GM23338 (cell line): Measurements from ENCODE around the gene IMMP1L. TPM values are rescaled to one million over a fixed set of nuclear protein-coding genes. Genes with fewer than 3 reads are reported as not detected.

Experiments
- ATAC-seq: fragments of 200-7000 bp; cut with Tn5 transposase; 3 replicates; pipeline ENCODE4 v1.9.1; 2020
- DNase-seq: peaks from one replicate; pipeline ENCODE4 v3.0.0-alpha.2; 2015; ENCODE audit warnings: low spot score
- H2AFZ ChIP-seq: fragments of 200-600 bp; sonication (generic); 2 replicates; pipeline ENCODE4 v1.8.0; 2016; ENCODE audit warnings: antibody characterized with exemption, mild to moderate bottlenecking, moderate library complexity
- H3F3A ChIP-seq: fragments of 200-600 bp; sonication (generic); replicated peaks from 2 replicates; pipeline ENCODE4 v1.8.0; 2017; ENCODE audit warnings: antibody characterized with exemption, mixed run types, low read depth
- H3K27ac ChIP-seq: fragments of 200-600 bp; sonication (generic); 2 replicates; pipeline ENCODE4 v1.6.1; 2016; ENCODE audit warnings: low read depth
- H3K27me3 ChIP-seq: fragments of 200-600 bp; sonication (generic); 2 replicates; pipeline ENCODE4 v1.8.0; 2016; ENCODE audit warnings: mild to moderate bottlenecking, mixed run types, moderate library complexity; ENCODE audit not compliant: insufficient read depth
- H3K36me3 ChIP-seq: fragments of 200-600 bp; sonication (generic); 2 replicates; pipeline ENCODE4 v1.8.0; 2016; ENCODE audit warnings: mild to moderate bottlenecking; ENCODE audit not compliant: insufficient read depth
- H3K4me1 ChIP-seq: fragments of 200-600 bp; sonication (generic); 2 replicates; pipeline ENCODE4 v1.8.0; 2016; ENCODE audit warnings: mild to moderate bottlenecking, moderate library complexity; ENCODE audit not compliant: insufficient read depth
- H3K4me2 ChIP-seq: fragments of 200-600 bp; sonication (generic); 2 replicates; pipeline ENCODE4 v1.7.1; 2017; ENCODE audit warnings: mixed run types
- H3K4me3 ChIP-seq: fragments of 200-600 bp; sonication (generic); 2 replicates; pipeline ENCODE4 v1.6.1; 2016; ENCODE audit warnings: mixed run types
- H3K79me2 ChIP-seq: fragments of 200-600 bp; sonication (generic); replicated peaks from 2 replicates; pipeline ENCODE4 v1.8.0; 2017; ENCODE audit warnings: mild to moderate bottlenecking; ENCODE audit not compliant: insufficient read depth
- H3K9me2 ChIP-seq: fragments of 200-600 bp; sonication (generic); 2 replicates; pipeline ENCODE4 v1.8.0; 2017; ENCODE audit not compliant: insufficient read depth
- H4K20me1 ChIP-seq: fragments of 200-600 bp; sonication (generic); replicated peaks from 2 replicates; pipeline ENCODE4 v1.8.0; 2017; ENCODE audit warnings: mild to moderate bottlenecking; ENCODE audit not compliant: insufficient read depth
- H3K27ac Mint-ChIP-seq: 2 replicates; pipeline ENCODE4 v1.8.0; 2020; ENCODE audit warnings: inconsistent platforms, mild to moderate bottlenecking, moderate library complexity, mixed read lengths
- H3K27me3 Mint-ChIP-seq: 3 replicates; pipeline ENCODE4 v1.8.0; 2022; ENCODE audit warnings: low read depth, mild to moderate bottlenecking, moderate library complexity, mixed read lengths, inconsistent platforms; ENCODE audit not compliant: insufficient read depth, poor library complexity
- H3K36me3 Mint-ChIP-seq: 3 replicates; pipeline ENCODE4 v1.8.0; 2021; ENCODE audit warnings: low read depth, mild to moderate bottlenecking, inconsistent platforms, moderate library complexity, mixed read lengths
- H3K4me1 Mint-ChIP-seq: 3 replicates; pipeline ENCODE4 v1.8.0; 2020; ENCODE audit warnings: mild to moderate bottlenecking, inconsistent platforms, mixed read lengths
- H3K4me3 Mint-ChIP-seq: 3 replicates; pipeline ENCODE4 v1.8.0; 2021; ENCODE audit warnings: moderate library complexity, mild to moderate bottlenecking, inconsistent platforms, mixed read lengths
- H3K9me3 Mint-ChIP-seq: 3 replicates; pipeline ENCODE4 v1.8.0; 2020; ENCODE audit warnings: moderate library complexity, mild to moderate bottlenecking, inconsistent platforms, mixed read lengths
- CREB1 ChIP-seq: fragments of 250-450 bp; sonication (Bioruptor Pico); IDR thresholded peaks from 2 replicates; pipeline ENCODE4 v1.5.0; 2020; ENCODE audit warnings: low read depth, mild to moderate bottlenecking, moderate library complexity
- ETS1 ChIP-seq: IDR thresholded peaks from 2 replicates; pipeline ENCODE4 v1.6.1; 2016; ENCODE audit warnings: antibody characterized with exemption
- NANOG ChIP-seq: IDR thresholded peaks from 2 replicates; pipeline ENCODE4 v1.6.1; 2016; ENCODE audit warnings: antibody characterized with exemption, borderline replicate concordance
- POLR2AphosphoS5 ChIP-seq: IDR thresholded peaks from 2 replicates; pipeline ENCODE4 v1.6.1; 2016; ENCODE audit warnings: antibody characterized with exemption, low read depth
- REST ChIP-seq: IDR thresholded peaks from one replicate; pipeline ENCODE4 v1.6.1; 2018; ENCODE audit warnings: antibody characterized with exemption; ENCODE audit not compliant: unreplicated experiment
- polyA plus RNA-seq: library from polyadenylated mRNA; unstranded; fragments of >200 nt; fragmentation: Nextera tagmentation; extraction: Ambion mirVana; gene quantifications from 2 replicates; pipeline ENCODE4 v1.2.1, GENCODE V29; 2016
- total RNA-seq: library from RNA; depleted of rRNA; stranded (reverse); fragments of >200 nt; shearing (Covaris generic); gene quantifications from 2 replicates; pipeline ENCODE4 v1.2.3, GENCODE V29; 2014
- TF ChIP-seq, protein P1 (sequence below), 2 experiments: fragments of 200-600 bp in 1 of 2; sonication (generic) in 1 of 2; conservative IDR thresholded peaks; 2 replicates each; pipeline versions ENCODE4 v1.5.1 to v1.6.1; 2016 to 2017; ENCODE audit warnings: antibody characterized with exemption in 2 of 2, low read depth in 2 of 2, mild to moderate bottlenecking in 2 of 2, moderate library complexity in 1 of 2
- TF ChIP-seq, protein P2 (sequence below): fragments of 250-450 bp; sonication (Bioruptor Pico); IDR thresholded peaks from 2 replicates; pipeline ENCODE4 v1.5.0; 2020; ENCODE audit warnings: mild to moderate bottlenecking, moderate library complexity

Gene IMMP1L
- total and polyA plus RNA-seq, 2 experiments from 2014 or later = 23.9 to 154 TPM

DNA sequence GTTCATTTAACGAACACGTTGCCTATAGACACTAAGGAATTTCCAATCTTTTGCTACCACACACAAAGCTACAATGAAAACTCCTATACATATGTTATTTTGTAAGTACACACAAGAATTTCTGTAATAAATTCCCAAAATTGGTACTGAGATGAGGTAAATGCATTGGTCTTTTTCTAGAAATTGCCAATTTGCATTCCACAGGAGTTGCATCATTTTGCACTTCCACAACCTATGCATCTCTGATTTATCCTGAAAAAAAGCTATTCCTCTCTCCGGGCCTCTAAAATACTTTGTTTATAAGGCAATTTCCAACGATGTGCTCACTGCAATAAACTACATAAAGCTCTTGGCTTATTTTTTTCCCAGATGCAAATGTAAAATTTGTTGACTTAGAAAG, 24.9 kb downstream of the IMMP1L start (continued):
- TF ChIP-seq REST (no peak), CREB1 (CRISPR knock-in tag) (no peak)

GRCh38 chr11:31480930-31481329, 28.5 kb downstream of the IMMP1L start:
- peaks cover 57% of the 10 kb centered on the region for H3K79me2 ChIP-seq
- no peak overlapping the region for H3K4me3 Mint-ChIP-seq
- DNase-seq = no peak
- H3K27me3 Mint-ChIP-seq = no peaks in the 10 kb centered on the region
- peaks cover 23% of the 10 kb centered on the region for H3K4me1 Mint-ChIP-seq
- no peaks in the 10 kb centered on the region for H3K36me3 Mint-ChIP-seq
- ATAC-seq = no peak
- no peak for TF ChIP-seq POLR2AphosphoS5
- no peak for TF ChIP-seq ETS1
- TF ChIP-seq, protein P1, sequence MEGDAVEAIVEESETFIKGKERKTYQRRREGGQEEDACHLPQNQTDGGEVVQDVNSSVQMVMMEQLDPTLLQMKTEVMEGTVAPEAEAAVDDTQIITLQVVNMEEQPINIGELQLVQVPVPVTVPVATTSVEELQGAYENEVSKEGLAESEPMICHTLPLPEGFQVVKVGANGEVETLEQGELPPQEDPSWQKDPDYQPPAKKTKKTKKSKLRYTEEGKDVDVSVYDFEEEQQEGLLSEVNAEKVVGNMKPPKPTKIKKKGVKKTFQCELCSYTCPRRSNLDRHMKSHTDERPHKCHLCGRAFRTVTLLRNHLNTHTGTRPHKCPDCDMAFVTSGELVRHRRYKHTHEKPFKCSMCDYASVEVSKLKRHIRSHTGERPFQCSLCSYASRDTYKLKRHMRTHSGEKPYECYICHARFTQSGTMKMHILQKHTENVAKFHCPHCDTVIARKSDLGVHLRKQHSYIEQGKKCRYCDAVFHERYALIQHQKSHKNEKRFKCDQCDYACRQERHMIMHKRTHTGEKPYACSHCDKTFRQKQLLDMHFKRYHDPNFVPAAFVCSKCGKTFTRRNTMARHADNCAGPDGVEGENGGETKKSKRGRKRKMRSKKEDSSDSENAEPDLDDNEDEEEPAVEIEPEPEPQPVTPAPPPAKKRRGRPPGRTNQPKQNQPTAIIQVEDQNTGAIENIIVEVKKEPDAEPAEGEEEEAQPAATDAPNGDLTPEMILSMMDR (conservative IDR thresholded peaks at IDR 0.05; ENCODE audit: low read depth in 2 of 2) = no peak
- no peak for TF ChIP-seq NANOG
- H3K27ac Mint-ChIP-seq = no peak overlapping the region
- H3K9me3 Mint-ChIP-seq = no peaks in the 10 kb centered on the region
- no peak overlapping the region for H3K4me2 ChIP-seq
- peaks cover 31% of the 10 kb centered on the region for H3K4me1 ChIP-seq
- H3K4me3 ChIP-seq = no peak overlapping the region
- H4K20me1 ChIP-seq = no peaks in the 10 kb centered on the region
- H2AFZ ChIP-seq = no peak overlapping the region
- no peaks in the 10 kb centered on the region for H3K36me3 ChIP-seq
- no peaks in the 10 kb centered on the region for H3K27me3 ChIP-seq
- no peak overlapping the region for H3K27ac ChIP-seq
- no peaks in the 10 kb centered on the region for H3K9me2 ChIP-seq
- H3F3A ChIP-seq = no peaks in the 10 kb centered on the region

DNA sequence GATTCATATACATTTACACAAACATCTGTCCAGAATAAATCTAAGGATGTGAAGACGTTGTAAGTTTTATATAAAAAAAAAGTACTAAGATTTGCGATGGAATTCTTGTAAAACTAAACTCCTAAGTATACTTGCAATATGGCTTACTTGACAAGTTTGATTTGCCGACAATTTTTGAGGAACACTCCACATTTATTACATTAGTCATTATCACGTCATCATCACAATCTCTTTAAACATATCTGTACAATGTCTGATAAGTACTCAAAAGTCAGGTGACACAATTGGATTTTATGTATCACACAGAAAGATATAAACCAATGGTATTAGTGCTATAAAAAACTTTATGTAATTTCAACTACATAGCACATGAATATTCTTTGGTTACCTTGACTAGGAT, 30.4 kb downstream of the IMMP1L start:
- Histone ChIP-seq H3F3A (no peaks in the 10 kb centered on the region), H3K9me2 (no peaks in the 10 kb centered on the region), H3K4me2 (no peak overlapping the region), H3K27me3 (no peaks in the 10 kb centered on the region), H3K79me2 (peaks cover 66% of the 10 kb centered on the region), H3K27ac (no peak overlapping the region), H3K4me3 (no peak overlapping the region), H3K36me3 (no peaks in the 10 kb centered on the region), H2AFZ (no peak overlapping the region), H4K20me1 (0 out of 2 replicates have a peak, but pooled peaks cover 4% of the 10 kb centered on the region), H3K4me1 (peaks cover 13% of the 10 kb centered on the region)
- Mint-ChIP-seq H3K4me1 (peaks cover 6% of the 10 kb centered on the region; the same call in 2 of the 3 replicates), H3K27ac (no peak overlapping the region), H3K27me3 (peaks cover 2% of the 10 kb centered on the region), H3K4me3 (no peak overlapping the region), H3K36me3 (no peaks in the 10 kb centered on the region; the same call in 2 of the 3 replicates), H3K9me3 (no peaks in the 10 kb centered on the region)
- ATAC-seq (no peak), DNase-seq (no peak)
- TF ChIP-seq, protein P2, sequence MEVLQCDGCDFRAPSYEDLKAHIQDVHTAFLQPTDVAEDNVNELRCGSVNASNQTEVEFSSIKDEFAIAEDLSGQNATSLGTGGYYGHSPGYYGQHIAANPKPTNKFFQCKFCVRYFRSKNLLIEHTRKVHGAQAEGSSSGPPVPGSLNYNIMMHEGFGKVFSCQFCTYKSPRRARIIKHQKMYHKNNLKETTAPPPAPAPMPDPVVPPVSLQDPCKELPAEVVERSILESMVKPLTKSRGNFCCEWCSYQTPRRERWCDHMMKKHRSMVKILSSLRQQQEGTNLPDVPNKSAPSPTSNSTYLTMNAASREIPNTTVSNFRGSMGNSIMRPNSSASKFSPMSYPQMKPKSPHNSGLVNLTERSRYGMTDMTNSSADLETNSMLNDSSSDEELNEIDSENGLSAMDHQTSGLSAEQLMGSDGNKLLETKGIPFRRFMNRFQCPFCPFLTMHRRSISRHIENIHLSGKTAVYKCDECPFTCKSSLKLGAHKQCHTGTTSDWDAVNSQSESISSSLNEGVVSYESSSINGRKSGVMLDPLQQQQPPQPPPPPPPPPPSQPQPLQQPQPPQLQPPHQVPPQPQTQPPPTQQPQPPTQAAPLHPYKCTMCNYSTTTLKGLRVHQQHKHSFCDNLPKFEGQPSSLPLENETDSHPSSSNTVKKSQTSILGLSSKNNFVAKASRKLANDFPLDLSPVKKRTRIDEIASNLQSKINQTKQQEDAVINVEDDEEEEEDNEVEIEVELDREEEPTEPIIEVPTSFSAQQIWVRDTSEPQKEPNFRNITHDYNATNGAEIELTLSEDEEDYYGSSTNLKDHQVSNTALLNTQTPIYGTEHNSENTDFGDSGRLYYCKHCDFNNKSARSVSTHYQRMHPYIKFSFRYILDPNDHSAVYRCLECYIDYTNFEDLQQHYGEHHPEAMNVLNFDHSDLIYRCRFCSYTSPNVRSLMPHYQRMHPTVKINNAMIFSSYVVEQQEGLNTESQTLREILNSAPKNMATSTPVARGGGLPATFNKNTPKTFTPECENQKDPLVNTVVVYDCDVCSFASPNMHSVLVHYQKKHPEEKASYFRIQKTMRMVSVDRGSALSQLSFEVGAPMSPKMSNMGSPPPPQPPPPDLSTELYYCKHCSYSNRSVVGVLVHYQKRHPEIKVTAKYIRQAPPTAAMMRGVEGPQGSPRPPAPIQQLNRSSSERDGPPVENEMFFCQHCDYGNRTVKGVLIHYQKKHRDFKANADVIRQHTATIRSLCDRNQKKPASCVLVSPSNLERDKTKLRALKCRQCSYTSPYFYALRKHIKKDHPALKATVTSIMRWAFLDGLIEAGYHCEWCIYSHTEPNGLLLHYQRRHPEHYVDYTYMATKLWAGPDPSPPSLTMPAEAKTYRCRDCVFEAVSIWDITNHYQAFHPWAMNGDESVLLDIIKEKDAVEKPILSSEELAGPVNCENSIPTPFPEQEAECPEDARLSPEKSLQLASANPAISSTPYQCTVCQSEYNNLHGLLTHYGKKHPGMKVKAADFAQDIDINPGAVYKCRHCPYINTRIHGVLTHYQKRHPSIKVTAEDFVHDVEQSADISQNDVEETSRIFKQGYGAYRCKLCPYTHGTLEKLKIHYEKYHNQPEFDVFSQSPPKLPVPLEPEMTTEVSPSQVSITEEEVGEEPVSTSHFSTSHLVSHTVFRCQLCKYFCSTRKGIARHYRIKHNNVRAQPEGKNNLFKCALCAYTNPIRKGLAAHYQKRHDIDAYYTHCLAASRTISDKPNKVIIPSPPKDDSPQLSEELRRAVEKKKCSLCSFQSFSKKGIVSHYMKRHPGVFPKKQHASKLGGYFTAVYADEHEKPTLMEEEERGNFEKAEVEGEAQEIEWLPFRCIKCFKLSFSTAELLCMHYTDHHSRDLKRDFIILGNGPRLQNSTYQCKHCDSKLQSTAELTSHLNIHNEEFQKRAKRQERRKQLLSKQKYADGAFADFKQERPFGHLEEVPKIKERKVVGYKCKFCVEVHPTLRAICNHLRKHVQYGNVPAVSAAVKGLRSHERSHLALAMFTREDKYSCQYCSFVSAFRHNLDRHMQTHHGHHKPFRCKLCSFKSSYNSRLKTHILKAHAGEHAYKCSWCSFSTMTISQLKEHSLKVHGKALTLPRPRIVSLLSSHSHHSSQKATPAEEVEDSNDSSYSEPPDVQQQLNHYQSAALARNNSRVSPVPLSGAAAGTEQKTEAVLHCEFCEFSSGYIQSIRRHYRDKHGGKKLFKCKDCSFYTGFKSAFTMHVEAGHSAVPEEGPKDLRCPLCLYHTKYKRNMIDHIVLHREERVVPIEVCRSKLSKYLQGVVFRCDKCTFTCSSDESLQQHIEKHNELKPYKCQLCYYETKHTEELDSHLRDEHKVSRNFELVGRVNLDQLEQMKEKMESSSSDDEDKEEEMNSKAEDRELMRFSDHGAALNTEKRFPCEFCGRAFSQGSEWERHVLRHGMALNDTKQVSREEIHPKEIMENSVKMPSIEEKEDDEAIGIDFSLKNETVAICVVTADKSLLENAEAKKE (CRISPR knock-in tag) = no peak
